Activated naive CD4-positive, alpha-beta T cell treated with Interleukin-2 at 50 U/mL for 16 hours (primary cell): Measurements from ENCODE around the gene PSTK.

Experiments
- DNase-seq: peaks from one replicate; pipeline ENCODE4 v3.0.0-alpha.2; 2020

Gene PSTK

GRCh38 chr10:123021517-123021916 lies 41.3 kb downstream of the PSTK start:
- no peak for DNase-seq

DNA sequence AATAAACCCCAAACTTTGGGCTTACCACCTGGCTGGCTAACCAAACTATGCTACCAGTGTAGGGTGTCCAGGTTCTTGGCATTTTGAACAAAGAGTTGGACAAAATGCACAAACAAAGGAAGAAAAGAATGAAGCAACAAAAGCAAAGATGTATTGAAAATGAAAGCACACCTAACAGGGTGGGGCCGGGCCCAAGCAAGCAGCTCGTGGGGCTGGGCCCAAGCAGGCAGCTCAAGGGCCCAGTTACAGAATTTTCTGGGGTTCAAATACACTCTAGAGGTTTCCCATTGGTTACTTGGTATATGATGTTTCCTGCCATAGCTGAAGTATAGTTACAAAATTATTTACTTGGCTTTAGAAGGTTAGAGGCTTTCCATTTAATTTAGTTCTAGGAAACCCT lies 44.3 kb downstream of the PSTK start:
- DNase-seq = no peak

GRCh38 chr10:123026302-123026701 lies 46.1 kb downstream of the PSTK start:
- DNase-seq = no peak

- DNase-seq = no peak
Measured at GRCh38 chr10:123027861-123028260, 47.7 kb downstream of the PSTK start.

- no peak for DNase-seq
Measured at GRCh38 chr10:123031124-123031523, 50.9 kb downstream of the PSTK start.

DNA sequence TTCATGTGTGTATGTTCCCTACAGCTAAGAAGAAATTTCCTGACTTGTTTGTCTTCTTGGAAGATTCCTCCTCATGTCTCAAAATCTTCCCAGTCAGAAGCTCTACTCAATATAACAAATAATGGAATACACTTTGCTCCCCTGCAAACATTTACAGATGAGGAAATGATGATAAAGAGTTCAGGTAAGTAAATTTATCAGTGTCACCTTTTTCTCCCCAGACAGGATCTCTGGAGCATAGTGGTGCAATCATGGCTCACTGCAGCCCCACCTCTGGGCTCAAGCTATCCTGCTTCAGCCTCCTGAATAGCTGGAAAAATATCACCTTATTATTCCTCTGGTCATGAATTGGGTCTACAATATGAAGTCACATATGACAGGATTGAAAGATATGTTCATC lies 54.1 kb downstream of the PSTK start:
- no peak for DNase-seq

GRCh38 chr10:123035467-123036086 lies 55.4 kb downstream of the PSTK start:
- DNase-seq = no peak

GRCh38 chr10:123038782-123039631 lies 58.8 kb downstream of the PSTK start:
- no peak for DNase-seq

- DNase-seq = no peak
Measured at GRCh38 chr10:123039632-123039930, 59.4 kb downstream of the PSTK start.
